ENCODE data around the gene ATF4. TPM values are rescaled to one million over a fixed set of nuclear protein-coding genes. Genes with fewer than 3 reads are reported as not detected.

ATF4 gene
- total and polyA plus RNA-seq, 2 experiments from 2014 or later = 203 to 375 TPM

- Histone ChIP-seq H3K27me3 (no peaks in the 10 kb centered on the region), H3K36me3 (peaks cover 11% of the 10 kb centered on the region), H3K4me1 (ENCODE audit: low read depth) (peaks cover 24% of the 10 kb centered on the region)
These were observed 20.3 kb upstream of the ATF4 start for GRCh38 chr22:39500101-39500500.

GRCh38 chr22:39501644-39502108 lies 18.7 kb upstream of the ATF4 start:
- no peak for TF ChIP-seq CTCF (IDR thresholded peaks at IDR 0.05; ENCODE audit: low read depth, low read length)
- DNase-seq (ENCODE audit: low read depth in 1 of 2, low spot score in 1 of 2) = no peak
- H3K27ac ChIP-seq = peak overlapping the region; percentile 39
- no peaks in the 10 kb centered on the region for H3K9me3 ChIP-seq (ENCODE audit: low read depth)
- H3K27me3 ChIP-seq = no peaks in the 10 kb centered on the region
- H3K4me1 ChIP-seq (ENCODE audit: low read depth) = peaks cover 24% of the 10 kb centered on the region
- H3K4me3 ChIP-seq = peak overlapping the region; percentile 64
- peaks cover 27% of the 10 kb centered on the region for H3K36me3 ChIP-seq

More at GRCh38 chr22:39500101-39500500, 20.3 kb upstream of the ATF4 start:
- no peak for DNase-seq (ENCODE audit: low read depth in 1 of 2, low spot score in 1 of 2)
- Histone ChIP-seq H3K9me3 (ENCODE audit: low read depth) (no peaks in the 10 kb centered on the region), H3K4me3 (no peak overlapping the region), H3K27ac (peak overlapping the region; percentile 39)
- no peak for TF ChIP-seq CTCF (IDR thresholded peaks at IDR 0.05; ENCODE audit: low read depth, low read length)

- Histone ChIP-seq H3K9me3 (ENCODE audit: low read depth) (no peaks in the 10 kb centered on the region), H3K4me3 (peak within 1 kb of the TSS; percentile 64), H3K27me3 (no peaks in the 10 kb centered on the region), H3K27ac (peak within 1 kb of the TSS; percentile 77), H3K36me3 (peaks cover 30% of the 10 kb centered on the region), H3K4me1 (ENCODE audit: low read depth) (peaks cover 24% of the 10 kb centered on the region)
- peak; percentile 98 for DNase-seq (ENCODE audit: low read depth in 1 of 2, low spot score in 1 of 2)
- TF ChIP-seq CTCF (IDR thresholded peaks at IDR 0.05; ENCODE audit: low read depth, low read length) = peak; percentile 17
These were observed 18.1 kb upstream of the ATF4 start, which contains the start of gene MIEF1 for GRCh38 chr22:39502109-39502788. Gene MIEF1 (plus strand): TSS chr22:39502290. CDS start chr22:39511295, 9,005 bp downstream.

DNA sequence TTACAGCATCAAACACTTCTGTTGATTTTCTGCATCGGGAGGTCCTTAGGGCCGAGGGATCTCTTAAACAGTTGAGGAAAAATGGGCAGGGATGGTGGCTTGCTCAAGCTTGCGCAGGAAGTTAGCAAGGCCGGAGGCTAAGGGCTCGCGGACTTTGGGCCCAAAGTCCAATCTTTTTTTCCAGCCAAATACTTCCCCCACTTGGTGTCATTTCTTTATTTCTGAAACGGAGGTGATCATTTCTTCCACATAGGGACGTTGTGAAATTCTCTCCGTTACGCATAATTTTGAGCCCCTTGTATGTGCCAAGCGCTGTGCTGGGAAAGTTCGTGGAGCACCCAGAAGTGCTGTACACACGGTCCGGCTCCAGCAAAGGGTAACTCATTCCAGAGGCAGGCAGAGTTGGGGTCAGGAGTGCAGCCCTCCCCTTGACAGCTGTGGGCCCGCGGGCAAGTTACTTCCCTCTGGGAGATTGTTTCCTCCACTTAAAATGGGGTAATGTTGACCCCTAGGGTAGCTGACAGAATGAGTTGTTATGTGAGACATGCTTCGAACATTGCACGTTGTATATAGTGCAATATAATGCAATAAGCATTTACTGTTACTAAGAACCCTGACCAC lies 17.5 kb upstream of the ATF4 start:
- Histone ChIP-seq H3K4me1 (ENCODE audit: low read depth) (peaks cover 24% of the 10 kb centered on the region), H3K4me3 (peak overlapping the region; percentile 64), H3K9me3 (ENCODE audit: low read depth) (no peaks in the 10 kb centered on the region), H3K36me3 (peaks cover 32% of the 10 kb centered on the region), H3K27me3 (no peaks in the 10 kb centered on the region), H3K27ac (peak overlapping the region; percentile 77)
- no peak for TF ChIP-seq CTCF (IDR thresholded peaks at IDR 0.05; ENCODE audit: low read depth, low read length)
- no peak for DNase-seq (ENCODE audit: low read depth in 1 of 2, low spot score in 1 of 2)

DNA sequence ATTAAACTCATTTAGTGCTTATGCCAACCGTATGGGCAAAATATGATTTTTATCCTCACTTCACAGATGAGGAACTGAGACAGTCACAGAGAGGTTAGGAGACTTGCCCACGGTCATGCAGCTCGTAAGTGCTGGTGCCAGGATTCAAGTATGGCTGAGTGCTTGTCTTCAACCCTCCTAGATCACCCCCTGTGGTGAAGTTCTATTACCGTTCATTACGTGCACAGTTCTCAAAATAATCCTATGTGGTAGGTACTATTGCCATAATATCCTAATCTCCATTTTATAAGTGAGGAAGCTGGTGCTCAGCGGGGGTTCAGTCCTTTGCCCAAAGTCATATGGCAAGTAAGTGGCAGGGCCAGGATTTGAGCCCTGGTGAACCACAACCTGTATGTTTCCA lies 16.7 kb upstream of the ATF4 start:
- H3K4me1 ChIP-seq (ENCODE audit: low read depth) = peaks cover 18% of the 10 kb centered on the region
- no peaks in the 10 kb centered on the region for H3K27me3 ChIP-seq
- H3K27ac ChIP-seq = no peak overlapping the region

More for the DNA sequence above, 16.7 kb upstream of the ATF4 start:
- TF ChIP-seq CTCF (IDR thresholded peaks at IDR 0.05; ENCODE audit: low read depth, low read length) = no peak
- DNase-seq (ENCODE audit: low read depth in 1 of 2, low spot score in 1 of 2) = no peak
- H3K36me3 ChIP-seq = peaks cover 35% of the 10 kb centered on the region
- H3K9me3 ChIP-seq (ENCODE audit: low read depth) = no peaks in the 10 kb centered on the region
- no peak overlapping the region for H3K4me3 ChIP-seq
